Osteoblast (primary cell): Measurements from ENCODE around the gene CNIH2. TPM values are rescaled to one million over a fixed set of nuclear protein-coding genes. Genes with fewer than 3 reads are reported as not detected.
A peak's percentile ranks its signal among the peaks of the same experiment; 100 is the strongest.

Experiments used
- DNase-seq: peaks from one replicate; pipeline ENCODE4 v3.0.0; 2011; ENCODE audit warnings: low spot score, mixed read lengths; ENCODE audit not compliant: insufficient read length; ENCODE audit errors: missing footprints
- H2AFZ ChIP-seq: 2 replicates; pipeline ENCODE4 v1.6.0; 2011; ENCODE audit warnings: mild to moderate bottlenecking, low read length
- H3K27ac ChIP-seq: 2 replicates; pipeline ENCODE4 v1.5.1; 2011; ENCODE audit warnings: mild to moderate bottlenecking, low read depth, low read length, moderate library complexity
- H3K27me3 ChIP-seq: 2 replicates; pipeline ENCODE4 v1.6.0; 2012; ENCODE audit warnings: mild to moderate bottlenecking, control low read depth, inconsistent platforms, low read length, moderate library complexity; ENCODE audit not compliant: insufficient read depth
- H3K36me3 ChIP-seq: 2 replicates; pipeline ENCODE4 v1.5.1; 2011; ENCODE audit warnings: mild to moderate bottlenecking, low read length, control low read depth, moderate library complexity; ENCODE audit not compliant: insufficient read depth
- H3K4me1 ChIP-seq: 2 replicates; pipeline ENCODE4 v1.5.1; 2011; ENCODE audit warnings: mild to moderate bottlenecking, low read length, control low read depth, moderate library complexity; ENCODE audit not compliant: insufficient read depth
- H3K4me2 ChIP-seq: 2 replicates; pipeline ENCODE4 v1.6.0; 2011; ENCODE audit warnings: mild to moderate bottlenecking, low read length; ENCODE audit not compliant: insufficient read depth
- H3K4me3 ChIP-seq: fragments of 200-600 bp; sonication (generic); 3 replicates; pipeline ENCODE4 v1.5.1; 2012; ENCODE audit warnings: mild to moderate bottlenecking, low read length, inconsistent platforms; ENCODE audit not compliant: insufficient read depth
- H3K79me2 ChIP-seq: 2 replicates; pipeline ENCODE4 v1.6.0; 2012; ENCODE audit warnings: mild to moderate bottlenecking, low read length, control low read depth, inconsistent platforms; ENCODE audit not compliant: insufficient read depth
- H3K9me3 ChIP-seq: 2 replicates; pipeline ENCODE4 v1.5.1; 2011; ENCODE audit warnings: low read depth, low read length, control low read depth
- H4K20me1 ChIP-seq: 2 replicates; pipeline ENCODE4 v1.6.0; 2012; ENCODE audit warnings: mild to moderate bottlenecking, low read length, control low read depth; ENCODE audit not compliant: insufficient read depth
- CTCF ChIP-seq: IDR thresholded peaks from 2 replicates; pipeline ENCODE4 v1.5.1; 2011; ENCODE audit warnings: mild to moderate bottlenecking, low read depth, low read length, moderate library complexity; ENCODE audit errors: extremely low read depth
- total RNA-seq: library from RNA; depleted of rRNA; stranded (reverse); fragments of >200 nt; gene quantifications from 2 replicates; pipeline ENCODE4 v1.2.3, GENCODE V29; 2012

CNIH2 gene
- total RNA-seq, 1 donor: not detected

GRCh38 chr11:66325263-66325671 lies 47.3 kb downstream of the CNIH2 start:
- Histone ChIP-seq H3K4me1 (peaks cover 59% of the 10 kb centered on the region), H3K79me2 (no peaks in the 10 kb centered on the region), H3K4me2 (no peak overlapping the region), H3K4me3 (no peak overlapping the region), H2AFZ (no peak overlapping the region), H3K27me3 (no peaks in the 10 kb centered on the region), H3K27ac (peak overlapping the region; percentile 7), H3K9me3 (no peaks in the 10 kb centered on the region), H4K20me1 (no peaks in the 10 kb centered on the region), H3K36me3 (no peaks in the 10 kb centered on the region)
- no peak for TF ChIP-seq CTCF
- DNase-seq: peak; percentile 65

- no peaks in the 10 kb centered on the region for H3K79me2 ChIP-seq
- TF ChIP-seq CTCF: no peak
- peaks cover 5% of the 10 kb centered on the region for H3K36me3 ChIP-seq
- H3K4me2 ChIP-seq: peak overlapping the region; percentile 51
- H2AFZ ChIP-seq: no peak overlapping the region
- H3K27me3 ChIP-seq: no peaks in the 10 kb centered on the region
- no peaks in the 10 kb centered on the region for H3K9me3 ChIP-seq
- H3K27ac ChIP-seq: peak overlapping the region; percentile 77
- H4K20me1 ChIP-seq: no peaks in the 10 kb centered on the region
- no peak overlapping the region for H3K4me3 ChIP-seq
- peak; percentile 93 for DNase-seq
- peaks cover 59% of the 10 kb centered on the region for H3K4me1 ChIP-seq
These were observed 48.5 kb downstream of the CNIH2 start for GRCh38 chr11:66326261-66327111.

- Histone ChIP-seq H3K4me2 (peak overlapping the region; percentile 62), H3K36me3 (peaks cover 14% of the 10 kb centered on the region), H2AFZ (peak overlapping the region; percentile 63), H3K4me3 (no peak overlapping the region), H3K27me3 (no peaks in the 10 kb centered on the region), H3K79me2 (peaks cover 3% of the 10 kb centered on the region), H4K20me1 (peaks cover 4% of the 10 kb centered on the region), H3K27ac (peak overlapping the region; percentile 77), H3K9me3 (no peaks in the 10 kb centered on the region), H3K4me1 (peaks cover 57% of the 10 kb centered on the region)
- TF ChIP-seq CTCF: no peak
- DNase-seq: peak; percentile 95
These were observed 49.4 kb downstream of the CNIH2 start for GRCh38 chr11:66327171-66328030.

GRCh38 chr11:66328031-66328301 lies 50.0 kb downstream of the CNIH2 start:
- DNase-seq: peak; percentile 79
- peaks cover 8% of the 10 kb centered on the region for H3K79me2 ChIP-seq
- no peak overlapping the region for H2AFZ ChIP-seq
- H3K4me2 ChIP-seq: peak overlapping the region; percentile 62
- peak overlapping the region; percentile 77 for H3K27ac ChIP-seq
- peaks cover 53% of the 10 kb centered on the region for H3K4me1 ChIP-seq
- H3K9me3 ChIP-seq: no peaks in the 10 kb centered on the region
- TF ChIP-seq CTCF: no peak
- no peak overlapping the region for H3K4me3 ChIP-seq
- H3K36me3 ChIP-seq: peaks cover 19% of the 10 kb centered on the region
- no peaks in the 10 kb centered on the region for H3K27me3 ChIP-seq
- peaks cover 10% of the 10 kb centered on the region for H4K20me1 ChIP-seq
